ENCODE data around the gene TFIP11.
A peak's percentile ranks its signal among the peaks of the same experiment; 100 is the strongest.

Gene TFIP11

DNA sequence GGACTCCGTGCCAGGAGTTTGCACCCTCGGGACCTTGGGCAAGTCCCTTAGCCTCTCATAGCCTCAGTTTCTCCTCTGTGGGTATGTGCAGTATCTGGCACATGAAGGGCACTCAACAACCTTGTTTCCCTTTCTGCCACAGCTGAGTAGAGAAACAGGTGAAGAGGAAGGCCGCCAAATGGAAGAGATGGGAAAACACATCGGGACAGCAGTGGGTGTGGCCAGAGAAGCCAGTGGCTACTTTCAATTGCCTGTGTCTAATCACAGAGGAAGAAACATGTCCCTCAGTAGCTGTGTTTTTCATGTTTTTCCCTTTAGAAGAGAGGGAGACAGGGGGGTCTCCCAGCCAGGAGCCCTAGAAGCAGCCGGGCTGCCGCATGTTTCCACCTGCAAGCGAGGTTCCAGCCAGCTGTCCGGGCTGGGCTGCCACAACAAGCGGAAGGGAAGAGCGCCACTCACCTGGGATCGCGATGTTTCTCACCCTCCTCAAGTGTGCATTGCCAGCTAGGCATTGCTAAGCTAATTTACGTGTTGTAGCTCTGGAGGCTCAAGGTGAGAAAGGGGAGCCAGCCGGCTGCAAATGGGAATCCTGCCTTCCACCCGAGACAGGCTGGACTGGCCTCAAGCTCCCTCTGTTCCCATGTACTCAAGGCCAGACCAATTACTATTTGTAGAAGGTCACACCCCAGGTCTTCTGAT lies 66.5 kb downstream of the TFIP11 start:
- Mint-ChIP-seq H3K9me3 (no peaks in the 10 kb centered on the region), H3K36me3 (ENCODE audit: low read depth) (peaks cover 22% of the 10 kb centered on the region), H3K27ac (no peak overlapping the region), H3K27me3 (no peaks in the 10 kb centered on the region), H3K4me3 (no peak overlapping the region), H3K4me1 (ENCODE audit: low read depth) (no peaks in the 10 kb centered on the region)

DNA sequence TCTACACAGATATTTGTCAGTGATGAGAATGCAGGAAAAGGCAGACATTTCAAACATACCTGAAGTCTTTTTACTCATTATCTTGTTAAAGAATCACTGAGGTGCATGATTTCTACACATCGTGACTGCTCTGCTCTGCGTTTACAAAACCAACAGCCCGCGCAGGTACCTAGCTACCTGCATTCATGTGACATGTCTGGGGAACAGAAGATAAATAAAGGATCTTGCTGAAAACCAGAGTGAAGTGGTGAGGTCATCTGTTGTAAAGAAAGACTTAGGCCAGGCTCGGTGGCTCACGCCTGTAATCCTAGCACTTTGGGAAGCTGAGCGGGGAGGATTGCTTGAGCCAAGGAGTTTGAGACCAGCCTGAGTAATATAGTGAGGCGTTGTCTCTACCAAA lies 67.5 kb downstream of the TFIP11 start:
- Mint-ChIP-seq H3K4me3 (no peak overlapping the region), H3K36me3 (ENCODE audit: low read depth) (peaks cover 19% of the 10 kb centered on the region), H3K27me3 (no peaks in the 10 kb centered on the region), H3K27ac (no peak overlapping the region), H3K4me1 (ENCODE audit: low read depth) (no peaks in the 10 kb centered on the region), H3K9me3 (no peaks in the 10 kb centered on the region)

DNA sequence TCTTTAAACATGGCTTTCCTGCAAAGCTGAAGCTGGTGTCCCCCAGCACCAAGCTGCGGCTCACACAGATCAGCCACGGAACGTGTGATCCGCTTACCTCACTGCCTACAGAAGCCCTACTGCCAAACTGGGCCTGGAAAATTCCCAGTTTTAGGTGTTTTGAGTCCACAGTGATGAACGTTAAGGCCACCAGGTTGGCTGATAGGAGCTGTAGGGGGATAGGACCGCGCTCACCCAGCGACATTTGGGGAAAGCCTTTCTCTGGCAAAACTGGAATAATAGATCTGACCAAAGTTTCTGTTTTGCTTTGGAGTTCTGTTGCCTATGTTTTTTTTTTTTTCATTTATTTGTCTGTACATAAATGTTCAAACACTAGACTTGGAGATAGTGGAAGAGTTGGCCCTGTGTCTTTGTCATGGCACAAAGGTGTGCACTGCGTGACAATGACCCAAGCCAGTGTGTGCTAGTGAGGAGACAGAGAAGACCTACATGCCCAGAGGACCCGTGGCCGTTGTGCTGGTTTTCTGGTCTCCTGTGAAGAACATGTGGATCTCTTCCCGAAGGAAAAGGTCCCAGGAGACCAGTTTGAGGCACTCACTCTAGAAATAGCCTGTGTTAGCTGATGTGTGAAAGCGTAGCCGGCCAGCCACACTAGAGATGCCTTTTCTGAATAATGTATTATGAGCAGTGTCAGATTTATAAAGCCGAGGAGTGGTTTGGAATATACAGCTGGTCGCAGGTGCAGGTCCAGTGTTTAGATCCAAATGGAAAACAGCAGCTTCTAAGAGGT lies 68.2 kb downstream of the TFIP11 start:
- Mint-ChIP-seq H3K27ac (no peak overlapping the region), H3K36me3 (ENCODE audit: low read depth) (peaks cover 19% of the 10 kb centered on the region), H3K4me3 (no peak overlapping the region), H3K4me1 (ENCODE audit: low read depth) (no peaks in the 10 kb centered on the region), H3K9me3 (no peaks in the 10 kb centered on the region), H3K27me3 (no peaks in the 10 kb centered on the region)

DNA sequence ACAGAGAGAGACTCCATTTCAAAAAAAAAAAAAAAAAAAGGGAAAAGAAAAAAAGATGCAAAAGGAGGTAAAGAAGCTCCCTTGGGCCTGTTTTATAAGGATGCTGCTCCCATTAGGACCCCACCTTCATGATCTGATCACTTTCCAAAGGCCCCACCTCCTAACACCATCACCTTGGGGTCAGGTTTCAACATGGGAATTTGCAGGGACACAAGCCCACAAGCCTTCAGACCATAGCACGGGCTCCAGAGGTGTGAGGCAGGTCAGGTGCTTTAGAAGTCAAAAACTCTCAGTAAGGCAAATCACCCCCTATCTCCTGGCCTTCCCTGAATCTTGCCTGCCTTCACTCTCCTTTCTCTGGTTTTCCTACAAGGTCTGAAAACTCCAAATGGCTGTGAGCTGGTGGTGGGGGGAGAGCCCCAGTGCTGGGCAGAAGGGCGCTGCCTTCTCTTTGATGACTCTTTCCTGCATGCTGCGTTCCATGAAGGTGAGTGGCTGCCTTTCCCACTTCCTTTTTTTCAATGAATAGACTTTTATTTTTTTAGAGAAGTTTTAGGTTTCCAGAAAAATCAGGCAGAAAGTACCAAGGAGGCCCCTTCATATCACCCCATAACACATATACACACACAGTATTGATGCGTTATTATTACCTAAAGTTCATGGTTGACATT lies 70.1 kb downstream of the TFIP11 start:
- no peaks in the 10 kb centered on the region for H3K9me3 Mint-ChIP-seq
- H3K4me1 Mint-ChIP-seq (ENCODE audit: low read depth): no peaks in the 10 kb centered on the region
- H3K4me3 Mint-ChIP-seq: no peak overlapping the region
- peak overlapping the region; percentile 45 for H3K27ac Mint-ChIP-seq
- H3K27me3 Mint-ChIP-seq: no peaks in the 10 kb centered on the region
- peaks cover 19% of the 10 kb centered on the region for H3K36me3 Mint-ChIP-seq (ENCODE audit: low read depth)

All from stimulated activated naive CD8-positive, alpha-beta T cell treated with anti-CD3 and anti-CD28 coated beads, Interleukin-15, Interleukin-2, amounts not matched to agents 100 ng/mL and 50 ng/mL, for 24 hours (primary cell).